SU-DHL-6 (cell line): ENCODE measurements around the gene OR5H2.

Experiments used
- EZH2phosphoT487 ChIP-seq: fragments of 200-600 bp; sonication (generic), shearing (Covaris generic); conservative IDR thresholded peaks from 2 replicates; pipeline ENCODE4 v1.6.1; 2018; ENCODE audit warnings: mild to moderate bottlenecking, antibody characterized with exemption, low read length, moderate library complexity, mixed read lengths
- TF ChIP-seq, protein P1 (sequence below): fragments of 200-600 bp; sonication (generic); IDR thresholded peaks from one replicate; pipeline ENCODE4 v1.5.1; 2017; ENCODE audit warnings: antibody characterized with exemption, mild to moderate bottlenecking, low read length, moderate library complexity; ENCODE audit not compliant: insufficient read depth, poor library complexity, severe bottlenecking

GRCh38 chr3:98282205-98282604, at the start of gene OR5H2:
- TF ChIP-seq, protein P1, sequence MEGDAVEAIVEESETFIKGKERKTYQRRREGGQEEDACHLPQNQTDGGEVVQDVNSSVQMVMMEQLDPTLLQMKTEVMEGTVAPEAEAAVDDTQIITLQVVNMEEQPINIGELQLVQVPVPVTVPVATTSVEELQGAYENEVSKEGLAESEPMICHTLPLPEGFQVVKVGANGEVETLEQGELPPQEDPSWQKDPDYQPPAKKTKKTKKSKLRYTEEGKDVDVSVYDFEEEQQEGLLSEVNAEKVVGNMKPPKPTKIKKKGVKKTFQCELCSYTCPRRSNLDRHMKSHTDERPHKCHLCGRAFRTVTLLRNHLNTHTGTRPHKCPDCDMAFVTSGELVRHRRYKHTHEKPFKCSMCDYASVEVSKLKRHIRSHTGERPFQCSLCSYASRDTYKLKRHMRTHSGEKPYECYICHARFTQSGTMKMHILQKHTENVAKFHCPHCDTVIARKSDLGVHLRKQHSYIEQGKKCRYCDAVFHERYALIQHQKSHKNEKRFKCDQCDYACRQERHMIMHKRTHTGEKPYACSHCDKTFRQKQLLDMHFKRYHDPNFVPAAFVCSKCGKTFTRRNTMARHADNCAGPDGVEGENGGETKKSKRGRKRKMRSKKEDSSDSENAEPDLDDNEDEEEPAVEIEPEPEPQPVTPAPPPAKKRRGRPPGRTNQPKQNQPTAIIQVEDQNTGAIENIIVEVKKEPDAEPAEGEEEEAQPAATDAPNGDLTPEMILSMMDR, result no peak
- TF ChIP-seq EZH2phosphoT487, result no peak
